EH (cell line): Measurements from ENCODE around the gene ACVR2B.
"Not testable (repeated sequence)": the region's sequence is repeated elsewhere in the genome, so short reads cannot be mapped to it uniquely, and the experiment has no call there.

Source experiments
- DNase-seq: peaks from one replicate; pipeline ENCODE4 v3.0.0-alpha.2; 2015; ENCODE audit warnings: low read depth

ACVR2B gene

DNA sequence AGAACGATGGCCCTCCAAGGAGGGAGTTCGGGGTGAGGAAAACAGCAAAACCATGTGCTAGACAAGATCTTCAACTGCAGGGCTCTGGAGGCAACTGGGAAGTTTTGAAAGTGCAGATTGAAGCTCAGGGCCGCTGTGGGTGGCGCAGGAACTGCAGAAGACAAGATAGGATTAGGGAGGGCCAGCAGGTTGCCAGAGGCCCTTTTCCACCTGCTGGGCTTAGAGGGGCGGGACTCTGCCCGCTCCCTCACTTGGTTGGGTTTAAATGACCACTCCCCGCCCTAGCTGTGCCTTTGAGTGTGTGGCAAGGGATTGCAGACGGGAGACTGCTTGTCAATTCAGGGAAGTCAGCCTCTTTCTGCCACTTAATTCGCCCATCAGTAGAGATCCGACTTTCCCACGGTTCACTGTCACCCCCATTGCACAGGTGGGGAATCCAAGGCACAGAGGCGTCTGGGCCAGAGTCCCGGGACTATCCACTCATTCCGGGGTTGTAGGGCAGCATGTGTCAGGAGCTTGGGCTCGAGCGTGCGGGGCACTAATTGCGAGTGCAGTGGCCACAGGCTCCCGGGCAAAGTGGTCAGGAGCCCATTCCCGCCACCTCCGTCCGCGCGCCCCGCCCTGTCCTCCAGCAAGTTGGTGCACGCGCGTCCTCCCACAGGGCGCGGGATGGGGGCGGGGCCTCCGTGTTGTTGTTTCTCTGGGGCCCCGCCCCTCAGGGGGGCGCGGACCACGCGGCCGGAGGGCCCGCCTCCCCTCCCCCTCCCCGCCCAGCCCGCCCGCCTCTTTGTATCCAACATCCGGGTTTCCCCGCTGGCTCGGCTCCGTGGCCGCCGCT is at the start of gene ACVR2B:
ACVR2B (plus strand) TSS at position 816 of the 838 bp plus-strand sequence. CDS start 433 bp downstream, outside the sequence.
- peak; percentile 83 for DNase-seq

DNA sequence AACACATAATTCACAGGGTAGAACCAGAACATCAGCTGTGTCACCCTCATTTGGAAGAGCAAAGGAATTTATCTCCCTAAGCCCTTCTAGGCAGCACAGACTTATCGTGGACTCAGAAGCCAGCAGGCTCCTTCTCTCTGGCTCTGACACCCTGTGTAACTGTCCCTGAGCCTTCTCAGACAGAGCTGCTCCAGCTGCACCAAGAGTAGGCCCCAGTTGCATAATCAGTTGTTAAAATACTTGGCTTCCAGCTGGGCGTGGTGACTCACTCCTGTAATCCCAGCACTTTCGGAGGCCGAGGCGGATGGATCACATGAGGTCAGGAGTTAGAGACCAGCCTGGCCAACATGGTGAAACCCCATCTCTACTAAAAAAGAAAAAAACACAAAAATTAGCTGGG is 49.4 kb upstream of the ACVR2B start:
- peak; percentile 85 for DNase-seq

DNA sequence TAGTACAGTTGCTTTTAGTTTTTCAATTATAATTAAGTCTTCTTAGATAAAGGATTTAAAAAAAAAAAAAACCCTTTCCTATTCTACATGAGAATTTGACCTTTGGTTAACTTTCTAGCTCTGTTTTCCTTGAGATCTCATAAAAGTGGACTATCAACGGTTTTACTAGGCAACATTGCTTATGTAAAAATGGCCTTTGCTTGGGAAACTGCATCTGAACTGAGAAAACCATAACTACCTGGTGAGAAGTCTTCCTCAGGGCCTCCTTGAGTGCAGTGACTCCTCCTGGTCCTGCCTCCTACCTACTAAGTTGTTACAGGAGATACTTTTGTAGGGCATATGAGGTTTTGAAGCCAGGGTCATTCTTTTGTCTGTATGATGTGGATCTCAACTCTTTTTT is 42.1 kb upstream of the ACVR2B start:
- DNase-seq: no peak

DNA sequence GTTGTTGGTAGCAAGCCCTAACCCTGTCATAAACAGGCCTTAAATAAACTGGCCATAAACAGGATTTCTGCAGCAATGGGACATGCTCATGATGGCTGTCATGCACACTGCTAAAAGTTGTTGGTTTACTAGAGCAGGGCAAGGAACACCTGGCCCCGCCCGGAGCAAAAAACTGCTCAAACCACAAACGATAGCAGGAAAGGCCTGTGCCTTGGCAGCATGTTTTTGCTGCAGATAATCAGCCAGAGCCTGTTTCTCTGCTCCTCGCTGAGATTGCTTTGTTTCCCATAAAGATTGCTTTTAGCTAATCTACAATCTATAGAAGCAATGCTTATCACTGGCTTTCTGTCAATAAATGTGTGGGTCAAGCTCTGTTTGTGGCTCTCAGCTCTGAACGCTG is 32.9 kb upstream of the ACVR2B start:
- DNase-seq: not testable (repeated sequence)

DNA sequence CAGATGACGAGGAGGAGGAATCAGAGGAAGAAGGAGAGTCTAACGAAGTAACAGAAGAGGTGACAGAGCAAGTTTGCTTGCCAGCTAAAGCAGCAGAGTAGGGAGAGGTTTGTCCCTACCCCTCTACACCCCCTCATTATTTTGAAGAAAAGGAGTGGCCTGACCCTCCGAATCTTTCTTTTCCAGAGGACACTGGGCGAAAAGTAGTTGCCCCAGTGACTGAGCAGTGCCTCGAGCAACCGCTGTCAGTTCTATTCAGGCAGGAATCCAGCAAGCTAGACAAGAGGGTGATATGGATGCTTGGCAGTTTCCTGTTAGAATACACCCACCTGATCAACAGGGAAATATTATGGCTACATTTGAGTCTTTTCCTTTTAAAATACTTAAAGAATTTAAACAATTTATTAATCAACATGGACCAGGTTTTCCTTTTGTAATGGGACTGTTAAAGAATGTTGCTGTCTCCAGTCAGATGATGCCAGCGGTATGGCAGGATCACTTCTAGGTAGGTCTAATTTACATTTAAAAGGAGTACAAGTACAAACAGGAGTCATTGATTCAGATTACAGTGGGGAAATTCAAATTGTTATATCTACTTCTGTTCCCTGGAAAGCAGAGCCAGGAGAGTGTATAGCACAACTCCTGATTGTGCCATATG is 31.9 kb upstream of the ACVR2B start:
- no peak for DNase-seq

DNA sequence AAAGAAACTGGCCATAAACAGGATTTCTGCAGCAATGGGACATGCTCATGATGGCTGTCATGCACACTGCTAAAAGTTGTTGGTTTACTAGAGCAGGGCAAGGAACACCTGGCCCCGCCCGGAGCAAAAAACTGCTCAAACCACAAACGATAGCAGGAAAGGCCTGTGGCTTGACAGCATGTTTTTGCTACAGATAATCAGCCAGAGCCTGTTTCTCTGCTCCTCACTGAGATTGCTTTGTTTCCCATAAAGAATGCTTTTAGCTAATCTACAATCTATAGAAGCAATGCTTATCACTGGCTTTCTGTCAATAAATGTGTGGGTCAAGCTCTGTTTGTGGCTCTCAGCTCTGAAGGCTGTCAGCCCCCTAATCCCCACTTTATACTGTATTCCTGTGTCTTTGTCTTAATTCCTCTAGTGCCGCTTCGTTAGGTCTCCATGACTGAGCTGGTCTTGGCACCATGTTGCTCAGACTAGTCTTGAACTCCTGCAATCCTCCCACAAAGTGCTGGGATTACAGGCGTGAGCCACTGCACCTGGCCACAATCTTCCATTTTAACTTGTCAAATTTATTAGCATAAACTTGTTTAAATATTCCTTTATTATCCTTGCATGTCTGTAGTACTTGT is 26.8 kb upstream of the ACVR2B start:
- DNase-seq: not testable (repeated sequence)

DNA sequence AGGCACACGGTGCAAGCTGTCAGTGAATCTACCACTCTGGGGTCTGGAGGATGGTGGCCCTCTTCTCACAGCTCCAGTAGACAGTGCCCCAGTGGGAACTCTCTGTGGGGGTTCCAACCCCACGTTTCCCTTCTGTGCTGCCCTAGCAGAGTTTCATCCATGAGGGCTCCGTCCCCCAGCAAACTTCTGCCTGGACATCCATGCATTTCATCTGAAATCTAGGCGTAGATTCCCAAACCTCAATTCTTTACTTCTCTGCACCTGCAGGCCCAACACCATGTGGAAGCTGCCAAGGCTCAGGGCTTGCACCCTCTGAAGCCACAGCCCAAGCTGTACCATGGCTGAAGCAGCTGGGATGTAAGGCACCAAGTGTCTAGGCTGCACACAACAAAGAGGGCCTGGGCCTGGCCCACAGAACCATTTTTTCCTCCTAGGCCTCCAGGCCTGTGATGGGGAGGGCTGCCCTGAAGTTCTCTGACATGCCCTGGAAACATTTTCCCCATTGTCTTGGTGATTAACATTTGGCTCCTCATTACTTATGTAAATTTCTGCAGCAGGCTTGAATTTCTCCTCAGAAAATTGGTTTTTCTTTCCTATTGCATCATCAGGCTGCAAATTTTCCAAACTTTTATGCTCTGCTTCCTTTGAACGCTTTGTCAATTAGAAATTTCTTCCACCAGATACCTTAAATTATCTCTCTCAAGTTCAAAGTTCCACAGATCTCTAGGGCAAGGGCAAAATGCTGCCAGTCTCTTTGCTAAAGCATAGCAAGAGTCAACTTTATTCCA is 20.6 kb upstream of the ACVR2B start:
- not testable (repeated sequence) for DNase-seq

DNA sequence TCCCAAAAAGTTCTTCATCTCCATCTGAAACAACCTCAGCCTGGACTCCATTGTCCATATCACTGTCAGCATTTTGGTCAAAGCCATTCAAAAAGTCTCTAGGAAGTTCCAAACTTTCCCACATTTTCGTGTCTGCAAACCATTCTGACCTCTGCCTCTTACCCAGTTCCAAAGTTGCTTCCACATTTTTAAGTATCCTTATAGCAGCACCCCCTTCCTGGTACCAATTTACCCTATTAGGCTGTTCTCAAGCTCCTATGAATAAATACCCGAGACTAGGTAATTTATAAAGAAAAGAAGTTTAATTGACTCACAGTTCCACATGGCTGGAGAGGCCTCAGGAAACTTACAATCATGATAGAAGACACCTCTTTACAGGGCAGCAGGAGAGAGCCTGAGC is 20.0 kb upstream of the ACVR2B start:
- DNase-seq: not testable (repeated sequence)

DNA sequence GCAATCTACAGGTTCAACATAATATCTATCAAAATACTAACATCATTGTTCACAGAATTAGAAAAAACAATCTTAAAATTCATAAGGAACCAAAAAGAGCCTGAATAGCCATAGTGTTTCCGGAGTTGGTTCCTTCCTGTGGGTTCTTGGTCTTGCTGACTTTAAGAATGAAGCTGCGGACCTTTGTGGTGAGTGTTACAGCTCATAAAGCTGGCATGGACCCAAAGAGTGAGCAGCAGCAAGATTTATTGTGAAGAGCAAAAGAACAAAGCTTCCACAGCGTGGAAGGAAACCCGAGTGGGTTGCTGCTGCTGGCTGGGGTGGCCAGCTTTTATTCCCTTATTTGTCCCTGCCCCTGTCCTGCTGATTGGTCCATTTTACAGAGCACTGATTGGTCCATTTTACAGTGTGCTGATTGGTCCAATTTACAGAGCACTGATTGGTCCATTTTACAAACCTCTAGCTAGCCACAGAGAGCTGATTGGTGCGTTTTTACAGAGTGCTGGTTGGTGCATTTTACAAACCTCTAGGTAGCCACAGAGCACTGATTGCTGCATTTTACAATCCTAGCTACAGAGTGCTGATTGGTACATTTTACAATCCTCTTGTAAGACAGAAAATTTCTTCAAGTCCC is 15.1 kb upstream of the ACVR2B start:
- peak; percentile 27 for DNase-seq

DNA sequence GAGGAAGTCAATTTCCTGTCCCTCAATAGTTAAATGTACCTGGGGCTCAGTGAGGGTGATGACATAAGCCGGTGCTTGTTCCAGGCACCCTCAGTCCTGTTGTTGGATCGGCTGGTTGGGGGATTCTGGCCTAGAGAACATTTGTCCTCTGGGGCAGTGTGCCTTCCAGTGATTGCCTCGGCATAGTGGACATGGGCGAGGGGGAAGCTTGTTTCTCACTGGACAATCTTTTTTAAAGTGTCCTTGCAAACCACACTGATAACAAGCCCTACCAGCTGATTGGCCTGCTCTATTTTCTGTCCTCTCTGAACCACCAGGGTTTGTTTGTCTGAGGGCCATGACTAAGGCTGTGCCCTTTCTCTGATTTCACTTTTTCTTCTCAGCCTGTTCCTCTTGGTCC is 10.5 kb upstream of the ACVR2B start:
- not testable (repeated sequence) for DNase-seq

DNA sequence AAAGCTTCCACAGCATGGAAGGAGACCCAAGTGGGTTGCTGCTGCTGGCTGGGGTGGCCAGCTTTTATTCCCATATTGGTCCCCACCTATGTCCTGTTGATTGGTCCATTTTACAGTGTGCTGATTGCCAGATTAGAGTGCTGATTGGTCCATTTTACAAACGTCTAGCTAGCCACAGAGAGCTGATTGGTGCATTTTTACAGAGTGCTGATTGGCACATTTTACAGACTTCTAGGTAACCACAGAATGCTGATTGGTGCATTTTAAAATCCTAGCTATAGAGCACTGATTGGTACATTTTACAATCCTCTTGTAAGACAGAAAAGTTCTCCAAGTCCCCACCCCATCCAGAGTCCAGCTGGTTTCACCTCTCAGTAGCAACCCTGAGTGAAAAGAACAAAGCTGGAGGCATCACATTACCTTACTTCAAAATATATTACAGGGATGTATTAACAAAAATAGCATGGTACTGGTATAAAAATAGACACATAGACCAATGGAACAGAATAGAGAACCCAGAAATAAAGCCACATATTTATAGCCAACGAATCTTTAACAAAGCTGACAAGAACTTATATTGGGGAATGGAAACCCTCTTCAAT is 7.5 kb upstream of the ACVR2B start:
- no peak for DNase-seq

DNA sequence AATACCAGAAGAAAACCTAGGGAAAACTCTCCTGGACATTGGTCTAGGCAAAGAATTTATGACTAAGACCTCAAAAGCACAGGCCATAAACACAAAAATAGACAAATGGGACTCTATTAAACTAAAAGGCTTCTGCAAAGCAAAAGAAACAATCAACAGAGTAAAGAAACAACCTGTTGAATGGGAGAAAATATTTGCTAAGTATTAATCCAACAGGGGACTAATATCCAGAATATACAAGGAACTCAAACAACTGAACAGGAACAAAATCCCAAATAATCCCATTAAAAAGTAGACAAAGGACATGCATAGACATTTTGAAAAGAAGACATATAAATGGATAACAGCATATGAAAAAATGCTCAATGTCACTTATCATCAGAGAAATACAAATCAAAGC is 6.9 kb upstream of the ACVR2B start:
- no peak for DNase-seq

DNA sequence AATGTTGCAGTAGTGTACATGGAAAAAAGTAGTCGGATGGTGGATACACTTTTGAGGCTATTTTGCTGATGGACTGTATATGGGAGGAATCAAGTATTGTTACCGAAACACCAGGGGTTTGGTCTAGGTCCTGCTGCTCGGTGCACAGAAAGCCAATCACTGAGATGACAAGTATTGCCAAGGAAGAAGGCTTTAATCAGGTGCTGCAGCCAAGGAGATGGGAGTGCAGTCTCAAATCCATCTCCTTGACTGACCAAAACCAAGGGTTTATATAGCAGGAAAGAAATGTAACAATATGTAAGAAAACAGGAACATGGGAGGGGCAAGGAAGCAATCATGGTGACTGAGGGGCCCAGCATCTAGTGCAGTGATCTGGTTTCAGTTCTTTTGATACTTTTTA is 2.8 kb upstream of the ACVR2B start:
- no peak for DNase-seq

DNA sequence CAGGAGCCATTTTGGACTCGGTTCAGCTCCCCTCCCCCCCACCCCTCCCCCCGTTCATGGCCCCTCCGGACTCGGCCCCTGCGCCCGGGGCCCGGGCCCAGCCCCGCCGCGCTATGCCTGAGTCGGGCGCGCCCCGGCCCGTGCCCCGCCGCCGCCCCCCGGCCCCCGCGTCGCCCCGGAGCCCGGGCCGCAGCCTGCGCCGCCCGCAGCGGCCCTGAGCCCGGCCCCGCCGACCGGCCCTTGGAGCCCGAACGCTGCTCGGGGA is 155 bp downstream of the ACVR2B start:
- DNase-seq: no peak

DNA sequence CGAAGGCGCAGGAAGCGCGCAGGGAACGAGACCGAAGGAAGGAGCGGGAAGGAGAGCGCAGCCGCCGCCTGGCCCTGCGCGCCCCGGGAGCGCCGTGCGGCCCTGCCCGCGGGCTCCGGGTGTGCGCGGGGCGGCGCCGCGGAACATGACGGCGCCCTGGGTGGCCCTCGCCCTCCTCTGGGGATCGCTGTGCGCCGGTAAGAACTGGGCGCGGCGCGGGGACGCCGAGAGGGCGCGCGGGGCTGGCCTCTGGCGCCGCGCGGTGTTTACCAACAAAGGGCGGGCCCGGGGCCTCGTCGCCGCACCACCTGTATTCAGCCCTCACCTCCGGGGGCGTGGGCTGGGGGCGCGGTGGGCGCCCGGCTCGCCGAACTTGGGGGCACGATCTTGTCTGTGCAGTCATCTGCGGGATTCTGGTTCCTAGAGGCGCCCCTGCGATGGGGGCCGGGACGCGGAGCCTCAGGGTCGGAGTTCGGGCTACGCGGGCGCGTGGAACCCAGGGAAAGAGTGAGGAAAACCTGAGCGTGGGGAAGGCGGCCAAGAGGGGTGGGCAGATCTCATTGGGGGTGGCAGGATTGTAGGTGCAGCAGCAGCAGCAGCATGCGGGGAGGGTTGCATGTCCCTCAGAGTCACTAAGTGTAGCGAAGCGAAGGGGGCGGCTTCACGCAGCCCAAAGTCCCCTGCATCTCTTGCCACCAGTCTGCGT is 641 bp downstream of the ACVR2B start:
- DNase-seq: peak; percentile 38

DNA sequence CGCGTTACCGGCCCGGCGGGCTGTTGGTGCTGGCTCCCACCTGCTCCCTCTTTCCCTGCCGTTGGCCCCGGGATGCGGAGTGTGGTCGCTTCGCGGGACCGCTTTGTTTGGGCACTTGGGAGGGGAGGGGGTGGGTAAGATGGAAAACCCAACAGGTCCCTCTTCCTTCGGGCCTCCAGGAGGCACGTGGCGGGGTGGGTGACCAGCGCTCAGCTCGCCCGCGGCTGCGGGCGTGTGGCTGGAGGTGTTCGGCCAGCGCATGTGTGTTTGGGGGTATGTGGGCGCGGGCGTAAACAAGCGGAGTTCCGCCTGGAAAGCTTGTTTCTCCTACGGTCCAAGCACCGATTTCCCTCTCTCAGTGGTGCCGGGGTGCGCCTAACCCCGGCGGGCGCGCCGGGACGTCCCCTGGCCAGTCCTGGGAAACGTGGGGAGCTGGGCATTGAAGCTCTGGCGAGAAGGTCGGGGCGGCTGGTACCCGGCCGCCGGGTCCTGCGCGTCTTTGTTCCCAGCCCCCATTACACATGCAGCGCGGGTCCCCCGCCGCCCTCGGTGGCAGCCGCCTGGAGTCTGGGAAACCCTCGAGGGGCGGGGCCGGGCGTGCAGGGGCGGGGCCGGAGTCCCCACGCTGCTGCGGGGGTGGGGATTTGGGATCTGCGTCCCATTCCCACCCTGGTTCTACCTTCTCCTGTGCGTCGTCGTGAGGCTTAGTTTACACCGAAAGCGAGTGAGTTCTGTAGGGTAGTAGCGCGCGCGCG is 1.4 kb downstream of the ACVR2B start:
- DNase-seq: peak; percentile 58

DNA sequence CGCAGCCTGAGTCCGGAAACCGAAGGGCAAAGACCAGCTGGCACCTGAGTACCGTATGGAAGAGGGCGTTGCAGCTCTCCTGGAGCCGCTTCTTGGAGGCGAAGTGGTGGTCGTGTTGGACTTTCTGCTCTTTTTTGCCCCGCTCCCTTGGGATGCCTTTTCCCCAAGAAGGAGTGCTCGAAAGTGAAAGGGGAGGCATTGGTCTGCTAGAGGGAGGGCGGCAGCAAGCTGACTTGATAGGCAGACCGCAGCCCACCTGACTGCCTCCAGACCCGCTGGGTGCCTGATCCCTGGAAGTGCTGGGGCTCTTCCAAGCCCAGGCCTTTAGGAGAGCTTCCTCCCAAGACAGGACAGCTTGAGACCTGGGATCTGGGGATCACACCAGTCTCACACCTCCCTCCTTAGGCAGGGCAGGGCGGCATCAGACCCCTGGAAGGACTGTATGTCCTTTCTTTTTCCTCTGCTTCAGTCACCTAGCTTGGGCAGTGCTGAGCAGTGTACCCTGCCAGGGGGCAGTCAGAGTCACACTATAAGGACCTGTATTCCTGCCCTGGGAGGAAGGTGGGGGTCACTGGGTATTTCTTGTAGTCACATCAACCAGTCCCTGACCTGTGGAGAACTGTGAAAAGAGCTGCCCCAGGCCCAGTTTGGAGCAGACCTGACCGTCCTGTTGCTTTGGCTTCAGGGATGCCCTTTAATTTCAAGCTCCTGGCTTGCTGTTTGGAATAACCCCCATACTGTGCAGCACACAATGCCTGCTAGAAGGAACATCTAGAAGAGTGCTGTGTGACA is 2.1 kb downstream of the ACVR2B start:
- DNase-seq: peak; percentile 26

DNA sequence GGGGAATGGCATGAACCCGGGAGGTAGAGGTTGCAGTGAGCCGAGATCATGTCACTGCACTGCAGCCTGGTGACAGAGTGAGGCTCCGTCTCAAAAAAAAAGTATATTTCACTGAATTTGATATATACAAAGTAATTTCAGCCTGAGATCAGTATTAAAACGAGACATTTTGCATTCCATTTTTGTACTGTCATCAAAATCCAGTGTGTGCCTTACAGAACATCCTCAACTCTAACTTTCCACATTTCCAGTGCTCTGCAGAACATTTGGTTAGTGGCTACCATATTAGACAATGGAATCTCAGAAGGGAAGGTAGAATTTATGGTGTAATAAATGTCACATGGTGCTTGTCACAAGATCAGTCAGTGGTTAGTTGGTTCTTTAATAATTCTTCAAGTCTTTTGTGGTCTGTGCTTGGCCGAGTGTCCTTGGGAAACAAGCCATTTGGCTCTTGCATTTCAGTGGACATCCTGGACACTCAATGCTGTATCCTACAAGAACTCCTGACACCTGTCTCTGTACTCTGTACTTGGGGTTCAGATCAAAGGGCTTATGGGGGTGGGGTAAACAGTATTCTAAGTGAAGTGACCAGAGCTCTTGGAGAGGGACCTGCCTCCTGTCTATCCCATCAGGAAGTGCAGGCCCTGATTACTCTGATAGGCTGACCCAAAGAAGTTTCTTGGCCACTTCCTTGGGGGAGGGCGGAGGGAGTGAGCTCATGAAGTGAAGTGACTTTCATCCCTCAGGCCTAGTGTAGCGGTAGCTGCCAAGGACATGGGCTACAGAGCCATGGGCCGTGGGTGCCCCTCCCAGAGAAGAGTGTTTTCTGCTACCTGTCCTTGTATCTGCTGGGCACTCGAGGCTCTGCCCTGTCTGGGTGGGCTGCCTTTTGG is 3.7 kb downstream of the ACVR2B start:
- peak; percentile 49 for DNase-seq
